IMR-90 (cell line): ENCODE results near the gene UBE3C. TPM values are rescaled to one million over a fixed set of nuclear protein-coding genes. Genes with fewer than 3 reads are reported as not detected.

Experiments
- ATAC-seq: fragments of 200-7000 bp; cut with Tn5 transposase; 2 replicates; pipeline ENCODE4 v1.9.1; 2020; ENCODE audit warnings: low read depth, mild to moderate bottlenecking, moderate library complexity
- BruUV-seq: library from RNA; stranded (reverse); fragments of 400-500 nt; replicated peaks from 2 replicates; lab custom pipeline; 2021; lab: Mats Ljungman, UMichigan
- CTCF ChIA-PET: fragments of 300-600 bp; formaldehyde crosslinking; extraction: SDS; loops from one replicate; lab custom pipeline; 2021; ENCODE audit warnings: antibody characterized with exemption; lab: Yijun Ruan, JAX
- POLR2A ChIA-PET: fragments of 300-600 bp; sonication (Branson Sonifier 250); formaldehyde crosslinking; loops from one replicate; lab custom pipeline; 2022; ENCODE audit warnings: antibody characterized with exemption; ENCODE audit not compliant: unreplicated experiment; lab: Charles Lee
- DNase-seq: peaks from one replicate; pipeline ENCODE4 v3.0.0; 2013
- H2AFZ ChIP-seq: replicated peaks from 2 replicates; pipeline ENCODE3; 2013; ENCODE audit warnings: low read length, mild to moderate bottlenecking; ENCODE audit not compliant: poor library complexity
- H2AK5ac ChIP-seq: 2 replicates; pipeline ENCODE4 v1.6.1; 2013; ENCODE audit warnings: low read depth, low read length, inconsistent platforms
- H2AK9ac ChIP-seq: replicated peaks from 2 replicates; pipeline ENCODE3; 2013; ENCODE audit warnings: mild to moderate bottlenecking, low read depth, low read length, moderate library complexity; ENCODE audit not compliant: poor library complexity
- H2BK120ac ChIP-seq: 2 replicates; pipeline ENCODE4 v1.6.1; 2013; ENCODE audit warnings: low read depth, low read length, inconsistent platforms
- H2BK15ac ChIP-seq: 3 replicates; pipeline ENCODE4 v1.6.1; 2013; ENCODE audit warnings: low read depth, low read length, inconsistent platforms
- H2BK20ac ChIP-seq: 2 replicates; pipeline ENCODE4 v1.6.1; 2013; ENCODE audit warnings: low read depth, mild to moderate bottlenecking, inconsistent platforms, low read length, moderate library complexity
- H2BK5ac ChIP-seq: 2 replicates; pipeline ENCODE4 v1.6.1; 2013; ENCODE audit warnings: mild to moderate bottlenecking, low read depth, low read length, inconsistent platforms; ENCODE audit not compliant: poor library complexity, severe bottlenecking
- H3K14ac ChIP-seq: replicated peaks from 2 replicates; pipeline ENCODE4 v1.6.1; 2013; ENCODE audit warnings: low read depth, low read length, inconsistent platforms
- H3K18ac ChIP-seq: 2 replicates; pipeline ENCODE4 v1.6.1; 2013; ENCODE audit warnings: low read depth, low read length, control low read depth
- H3K23ac ChIP-seq: 2 replicates; pipeline ENCODE4 v1.6.1; 2013; ENCODE audit warnings: low read depth, low read length, inconsistent platforms
- H3K27ac ChIP-seq: 2 replicates; pipeline ENCODE4 v1.5.1; 2013; ENCODE audit warnings: mild to moderate bottlenecking, control low read depth, low read length; ENCODE audit not compliant: insufficient read depth
- H3K27me3 ChIP-seq: 2 replicates; pipeline ENCODE4 v1.6.1; 2013; ENCODE audit warnings: low read length; ENCODE audit not compliant: control insufficient read depth, insufficient read depth
- H3K36me3 ChIP-seq: 2 replicates; pipeline ENCODE4 v1.6.1; 2013; ENCODE audit warnings: low read length, mixed read lengths; ENCODE audit not compliant: control insufficient read depth, insufficient read depth
- H3K4ac ChIP-seq: 2 replicates; pipeline ENCODE4 v1.6.1; 2013; ENCODE audit warnings: low read depth, low read length, inconsistent platforms
- H3K4me1 ChIP-seq: 2 replicates; pipeline ENCODE4 v1.6.1; 2013; ENCODE audit warnings: low read length, mixed read lengths; ENCODE audit not compliant: control insufficient read depth, insufficient read depth
- H3K4me2 ChIP-seq: 2 replicates; pipeline ENCODE4 v1.6.1; 2013; ENCODE audit warnings: low read depth, mild to moderate bottlenecking, control low read depth, low read length, moderate library complexity
- H3K4me3 ChIP-seq: 2 replicates; pipeline ENCODE4 v1.5.1; 2013; ENCODE audit warnings: low read depth, mild to moderate bottlenecking, control low read depth, low read length, moderate library complexity; ENCODE audit not compliant: insufficient read depth
- H3K56ac ChIP-seq: 2 replicates; pipeline ENCODE4 v1.6.1; 2013; ENCODE audit warnings: low read length, inconsistent platforms; ENCODE audit not compliant: insufficient read depth; ENCODE audit errors: extremely low read depth
- H3K79me1 ChIP-seq, 2 experiments: 2 replicates each; pipeline ENCODE4 v1.6.1; 2013; ENCODE audit warnings: low read length in 2 of 2, inconsistent platforms in 1 of 2, low read depth in 1 of 2
- H3K9ac ChIP-seq: 2 replicates; pipeline ENCODE4 v1.6.1; 2013; ENCODE audit warnings: low read depth, low read length, control low read depth
- H3K9me1 ChIP-seq: 2 replicates; pipeline ENCODE4 v1.6.1; 2013; ENCODE audit warnings: low read length, inconsistent platforms; ENCODE audit not compliant: insufficient read depth
- H3K9me3 ChIP-seq: 2 replicates; pipeline ENCODE4 v1.6.1; 2013; ENCODE audit warnings: low read length; ENCODE audit not compliant: control insufficient read depth, insufficient read depth
- H4K20me1 ChIP-seq: 2 replicates; pipeline ENCODE4 v1.6.1; 2013; ENCODE audit warnings: low read length, inconsistent platforms; ENCODE audit not compliant: insufficient read depth
- H4K5ac ChIP-seq: 2 replicates; pipeline ENCODE4 v1.6.1; 2013; ENCODE audit warnings: mild to moderate bottlenecking, low read depth, low read length, control low read depth
- H4K8ac ChIP-seq, 2 experiments: 2 replicates each; pipeline ENCODE4 v1.6.1; 2013; ENCODE audit warnings: low read depth in 2 of 2, low read length in 2 of 2, control low read depth in 1 of 2, inconsistent platforms in 1 of 2
- H4K91ac ChIP-seq: 2 replicates; pipeline ENCODE4 v1.6.1; 2013; ENCODE audit warnings: low read depth, low read length, inconsistent platforms; ENCODE audit not compliant: insufficient read depth
- BHLHE40 ChIP-seq: fragments of 150-350 bp; IDR thresholded peaks from 2 replicates; pipeline ENCODE4 v1.6.1; 2016; ENCODE audit warnings: mild to moderate bottlenecking, low read depth, low read length
- CEBPB ChIP-seq: IDR thresholded peaks from 2 replicates; pipeline ENCODE4 v1.6.1; 2012; ENCODE audit warnings: low read depth, low read length, improper control_type of control experiment
- CHD1 ChIP-seq: IDR thresholded peaks from 2 replicates; pipeline ENCODE4 v1.6.1; 2012; ENCODE audit warnings: low read depth, low read length, improper control_type of control experiment
- FOS ChIP-seq: fragments of 150-350 bp; IDR thresholded peaks from 2 replicates; pipeline ENCODE4 v1.6.1; 2016; ENCODE audit warnings: low read depth, low read length
- MAFK ChIP-seq: IDR thresholded peaks from 2 replicates; pipeline ENCODE4 v1.6.1; 2012; ENCODE audit warnings: low read depth, low read length, improper control_type of control experiment
- MAZ ChIP-seq: IDR thresholded peaks from 2 replicates; pipeline ENCODE4 v1.6.1; 2012; ENCODE audit warnings: low read depth, mild to moderate bottlenecking, low read length, improper control_type of control experiment, moderate library complexity, borderline replicate concordance
- MXI1 ChIP-seq: IDR thresholded peaks from 2 replicates; pipeline ENCODE4 v1.6.1; 2012; ENCODE audit warnings: low read depth, mild to moderate bottlenecking, low read length, moderate library complexity, borderline replicate concordance
- NFE2L2 ChIP-seq: fragments of 150-350 bp; IDR thresholded peaks from 2 replicates; pipeline ENCODE4 v1.6.1; 2016; ENCODE audit warnings: low read depth, mild to moderate bottlenecking, low read length
- POLR2A ChIP-seq: IDR thresholded peaks from 2 replicates; pipeline ENCODE4 v1.6.1; 2012; ENCODE audit warnings: mild to moderate bottlenecking, low read depth, low read length
- RAD21 ChIP-seq: IDR thresholded peaks from 2 replicates; pipeline ENCODE4 v1.6.1; 2012; ENCODE audit warnings: low read length, improper control_type of control experiment
- RCOR1 ChIP-seq: IDR thresholded peaks from 2 replicates; pipeline ENCODE4 v1.6.1; 2012; ENCODE audit warnings: mild to moderate bottlenecking, low read length, improper control_type of control experiment; ENCODE audit not compliant: insufficient replicate concordance
- RFX5 ChIP-seq: IDR thresholded peaks from 2 replicates; pipeline ENCODE4 v1.8.0; 2012; ENCODE audit warnings: low read depth, mild to moderate bottlenecking, low read length, moderate library complexity
- SMC3 ChIP-seq: fragments of 150-350 bp; IDR thresholded peaks from 2 replicates; pipeline ENCODE4 v1.6.1; 2016; ENCODE audit warnings: low read depth, mild to moderate bottlenecking, antibody characterized with exemption, low read length, moderate library complexity
- USF2 ChIP-seq: fragments of 150-350 bp; IDR thresholded peaks from 2 replicates; pipeline ENCODE4 v1.6.1; 2017; ENCODE audit warnings: mild to moderate bottlenecking, antibody characterized with exemption, low read length, low read depth
- WGBS, 2 experiments: methylation state at CpG; one replicate each; pipeline versions ENCODE4 v1.1.5 to v1.1.7; 2013; ENCODE audit warnings: missing lambda C conversion rate in 2 of 2; ENCODE audit not compliant: insufficient read length in 1 of 2; ENCODE audit errors: extremely low coverage in 2 of 2; 5-methylcytosine and 5-hydroxymethylcytosine counted together
- dilution Hi-C: fragments of 300-500 bp; cut with HindIII; formaldehyde crosslinking; loops from one replicate; pipeline ENCODE4 v1.14.3; 2018; ENCODE audit warnings: low sequenced_read_pairs; ENCODE audit not compliant: unreplicated experiment
- in situ Hi-C: fragments of 300-500 bp; cut with MboI; formaldehyde crosslinking; loops from 3 replicates; pipeline ENCODE4 v1.14.3; 2019; ENCODE audit warnings: low sequenced_read_pairs, inconsistent platforms, mixed read lengths
- intact Hi-C: fragments of 100-400 bp; cut with micrococcal nuclease; formaldehyde crosslinking; loops from 2 replicates; pipeline ENCODE4 v1.10.0; 2022
- polyA plus RNA-seq, 3 experiments: library from polyadenylated mRNA; depleted of rRNA; stranded (reverse); fragments of >200 nt; gene quantifications; 2 replicates each; pipeline ENCODE4 v1.2.3, GENCODE V29; 2012; ENCODE audit warnings: low replicate concordance in 1 of 3
- total RNA-seq: library from RNA; depleted of rRNA; stranded (reverse); fragments of >200 nt; gene quantifications from 2 replicates; pipeline ENCODE4 v1.2.3, GENCODE V29; 2012
- TF ChIP-seq, protein P1 (sequence below): conservative IDR thresholded peaks from 2 replicates; pipeline ENCODE4 v1.5.1; 2012; ENCODE audit warnings: mild to moderate bottlenecking, low read depth, low read length, improper control_type of control experiment
- TF ChIP-seq, protein P2 (sequence below): fragments of 150-350 bp; IDR thresholded peaks from 2 replicates; pipeline ENCODE4 v1.6.1; 2016; ENCODE audit warnings: low read depth, mild to moderate bottlenecking, low read length, moderate library complexity, borderline replicate concordance

UBE3C gene
- total and polyA plus RNA-seq, 2 of the 4 experiments (the other 2 are of a cell fraction): 43.0 to 60.6 TPM

GRCh38 chr7:157205438-157205837 lies 66.7 kb downstream of the UBE3C start:
- no peak overlapping the region for H4K91ac ChIP-seq

More at GRCh38 chr7:157205438-157205837, 66.7 kb downstream of the UBE3C start:
- intact Hi-C loops (no loop called here), dilution Hi-C loops (no loop called here), in situ Hi-C loops (no loop called here)
- no peak overlapping the region for H3K14ac ChIP-seq
- H4K8ac ChIP-seq: no peak overlapping the region
- no peak overlapping the region for H3K23ac ChIP-seq
- no peak for TF ChIP-seq SMC3
- no peak for TF ChIP-seq RCOR1
- TF ChIP-seq, protein P1, sequence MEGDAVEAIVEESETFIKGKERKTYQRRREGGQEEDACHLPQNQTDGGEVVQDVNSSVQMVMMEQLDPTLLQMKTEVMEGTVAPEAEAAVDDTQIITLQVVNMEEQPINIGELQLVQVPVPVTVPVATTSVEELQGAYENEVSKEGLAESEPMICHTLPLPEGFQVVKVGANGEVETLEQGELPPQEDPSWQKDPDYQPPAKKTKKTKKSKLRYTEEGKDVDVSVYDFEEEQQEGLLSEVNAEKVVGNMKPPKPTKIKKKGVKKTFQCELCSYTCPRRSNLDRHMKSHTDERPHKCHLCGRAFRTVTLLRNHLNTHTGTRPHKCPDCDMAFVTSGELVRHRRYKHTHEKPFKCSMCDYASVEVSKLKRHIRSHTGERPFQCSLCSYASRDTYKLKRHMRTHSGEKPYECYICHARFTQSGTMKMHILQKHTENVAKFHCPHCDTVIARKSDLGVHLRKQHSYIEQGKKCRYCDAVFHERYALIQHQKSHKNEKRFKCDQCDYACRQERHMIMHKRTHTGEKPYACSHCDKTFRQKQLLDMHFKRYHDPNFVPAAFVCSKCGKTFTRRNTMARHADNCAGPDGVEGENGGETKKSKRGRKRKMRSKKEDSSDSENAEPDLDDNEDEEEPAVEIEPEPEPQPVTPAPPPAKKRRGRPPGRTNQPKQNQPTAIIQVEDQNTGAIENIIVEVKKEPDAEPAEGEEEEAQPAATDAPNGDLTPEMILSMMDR: no peak
- TF ChIP-seq FOS: no peak
- no peak for TF ChIP-seq USF2
- TF ChIP-seq NFE2L2: no peak
- no peak for TF ChIP-seq CEBPB
- no peak for TF ChIP-seq CHD1
- no peak for TF ChIP-seq MAFK
- TF ChIP-seq MXI1: no peak
- TF ChIP-seq POLR2A: no peak
- TF ChIP-seq, protein P2, sequence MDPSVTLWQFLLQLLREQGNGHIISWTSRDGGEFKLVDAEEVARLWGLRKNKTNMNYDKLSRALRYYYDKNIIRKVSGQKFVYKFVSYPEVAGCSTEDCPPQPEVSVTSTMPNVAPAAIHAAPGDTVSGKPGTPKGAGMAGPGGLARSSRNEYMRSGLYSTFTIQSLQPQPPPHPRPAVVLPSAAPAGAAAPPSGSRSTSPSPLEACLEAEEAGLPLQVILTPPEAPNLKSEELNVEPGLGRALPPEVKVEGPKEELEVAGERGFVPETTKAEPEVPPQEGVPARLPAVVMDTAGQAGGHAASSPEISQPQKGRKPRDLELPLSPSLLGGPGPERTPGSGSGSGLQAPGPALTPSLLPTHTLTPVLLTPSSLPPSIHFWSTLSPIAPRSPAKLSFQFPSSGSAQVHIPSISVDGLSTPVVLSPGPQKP: no peak
- no peak for TF ChIP-seq MAZ
- no peak for TF ChIP-seq RFX5
- no peak for TF ChIP-seq RAD21
- no peak for TF ChIP-seq BHLHE40
- 0 out of 2 replicates have a peak, but pooled peaks cover 3% of the 10 kb centered on the region for H3K9me1 ChIP-seq
- DNase-seq: no peak
- BruUV-seq: no TSS peak
- H2BK120ac ChIP-seq: no peak overlapping the region
- CTCF ChIA-PET: no interaction called here
- no CpG with 5 or more reads among the region's 2 CpGs for WGBS, 2 experiments
- POLR2A ChIA-PET: no interaction called here
- H3K9me3 ChIP-seq: no peaks in the 10 kb centered on the region
- H3K27ac ChIP-seq: no peak overlapping the region
- H3K36me3 ChIP-seq: peaks cover 19% of the 10 kb centered on the region
- H3K56ac ChIP-seq: no peak overlapping the region
- H3K9ac ChIP-seq: no peak overlapping the region
- H3K4me1 ChIP-seq: peaks cover 3% of the 10 kb centered on the region; the same call in 1 of the 2 replicates
- H2AK9ac ChIP-seq: no peak overlapping the region
- H3K79me1 ChIP-seq: peaks cover 7% of the 10 kb centered on the region in 2 experiments
- no peak overlapping the region for H3K4me3 ChIP-seq
- no peak overlapping the region for H2AFZ ChIP-seq
- H3K4me2 ChIP-seq: no peak overlapping the region
- H3K18ac ChIP-seq: no peak overlapping the region
- no peaks in the 10 kb centered on the region for H3K27me3 ChIP-seq
- H3K4ac ChIP-seq: no peak overlapping the region
- ATAC-seq: no peak
- no peak overlapping the region for H4K5ac ChIP-seq
- H2BK15ac ChIP-seq: no peak overlapping the region
- no peak overlapping the region for H2AK5ac ChIP-seq
- H4K20me1 ChIP-seq: peaks cover 7% of the 10 kb centered on the region
- H2BK5ac ChIP-seq: no peak overlapping the region
- no peak overlapping the region for H2BK20ac ChIP-seq
